ENCODE measurements around the gene MAPKAPK2.

DNA sequence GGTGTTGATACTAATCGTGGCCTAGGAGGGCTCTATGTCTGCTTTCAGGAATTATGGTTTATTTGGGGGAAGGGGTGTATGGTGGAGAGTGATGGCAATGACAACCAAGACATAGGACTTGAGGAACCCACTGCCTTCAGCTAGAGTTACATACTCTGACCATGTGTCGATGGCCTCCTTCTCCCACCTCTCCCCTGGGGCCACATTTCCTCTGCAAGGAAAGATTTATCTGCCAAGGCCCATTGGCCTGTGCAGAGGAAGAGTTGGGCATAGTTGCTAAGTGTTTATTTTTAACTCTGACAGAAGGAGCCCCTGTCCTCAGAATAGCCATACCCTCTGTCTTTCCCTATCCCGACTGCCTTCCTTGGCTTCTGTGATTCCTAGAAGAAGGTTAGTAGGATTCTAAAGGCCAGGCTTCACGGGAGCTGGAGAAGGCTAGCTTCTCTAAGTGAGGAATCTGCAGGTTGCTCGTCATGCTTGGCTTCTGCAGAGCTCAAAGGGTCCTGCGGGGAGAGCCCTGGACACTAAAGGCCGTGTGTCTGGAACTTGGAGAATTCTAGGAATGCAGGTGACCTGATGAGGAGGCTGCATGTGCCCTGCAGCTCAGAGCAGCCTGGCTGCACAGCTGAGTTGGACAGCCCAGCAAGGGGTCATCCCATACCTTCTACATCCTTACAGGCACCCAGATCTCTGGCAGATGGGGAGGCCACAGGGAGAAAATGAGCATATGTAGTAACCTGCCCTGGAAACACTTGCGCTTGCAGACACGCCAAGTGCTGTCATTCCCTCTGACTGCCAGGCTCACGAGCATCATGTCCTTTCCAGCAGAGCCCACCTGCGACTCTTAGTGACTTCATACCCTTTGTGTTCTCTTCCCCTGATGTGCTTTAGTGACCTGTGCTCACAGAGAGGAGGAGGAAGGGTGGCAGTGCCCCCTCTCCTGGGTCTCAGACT, 9.7 kb downstream of the MAPKAPK2 start:
- TF ChIP-seq, protein P1, sequence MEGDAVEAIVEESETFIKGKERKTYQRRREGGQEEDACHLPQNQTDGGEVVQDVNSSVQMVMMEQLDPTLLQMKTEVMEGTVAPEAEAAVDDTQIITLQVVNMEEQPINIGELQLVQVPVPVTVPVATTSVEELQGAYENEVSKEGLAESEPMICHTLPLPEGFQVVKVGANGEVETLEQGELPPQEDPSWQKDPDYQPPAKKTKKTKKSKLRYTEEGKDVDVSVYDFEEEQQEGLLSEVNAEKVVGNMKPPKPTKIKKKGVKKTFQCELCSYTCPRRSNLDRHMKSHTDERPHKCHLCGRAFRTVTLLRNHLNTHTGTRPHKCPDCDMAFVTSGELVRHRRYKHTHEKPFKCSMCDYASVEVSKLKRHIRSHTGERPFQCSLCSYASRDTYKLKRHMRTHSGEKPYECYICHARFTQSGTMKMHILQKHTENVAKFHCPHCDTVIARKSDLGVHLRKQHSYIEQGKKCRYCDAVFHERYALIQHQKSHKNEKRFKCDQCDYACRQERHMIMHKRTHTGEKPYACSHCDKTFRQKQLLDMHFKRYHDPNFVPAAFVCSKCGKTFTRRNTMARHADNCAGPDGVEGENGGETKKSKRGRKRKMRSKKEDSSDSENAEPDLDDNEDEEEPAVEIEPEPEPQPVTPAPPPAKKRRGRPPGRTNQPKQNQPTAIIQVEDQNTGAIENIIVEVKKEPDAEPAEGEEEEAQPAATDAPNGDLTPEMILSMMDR (IDR thresholded peaks at IDR 0.05), result no peak
- TF ChIP-seq EZH2 (IDR thresholded peaks at IDR 0.05), result no peak
